NCI-H345 (cell line): Measurements from ENCODE around the gene SHLD1.
"Not testable (repeated sequence)": the region's sequence is repeated elsewhere in the genome, so short reads cannot be mapped to it uniquely, and the experiment has no call there.

ENCODE experiments used
- DNase-seq: peaks from one replicate; lab custom pipeline; 2025; lab: John Stamatoyannopoulos, UW

SHLD1 gene

DNA sequence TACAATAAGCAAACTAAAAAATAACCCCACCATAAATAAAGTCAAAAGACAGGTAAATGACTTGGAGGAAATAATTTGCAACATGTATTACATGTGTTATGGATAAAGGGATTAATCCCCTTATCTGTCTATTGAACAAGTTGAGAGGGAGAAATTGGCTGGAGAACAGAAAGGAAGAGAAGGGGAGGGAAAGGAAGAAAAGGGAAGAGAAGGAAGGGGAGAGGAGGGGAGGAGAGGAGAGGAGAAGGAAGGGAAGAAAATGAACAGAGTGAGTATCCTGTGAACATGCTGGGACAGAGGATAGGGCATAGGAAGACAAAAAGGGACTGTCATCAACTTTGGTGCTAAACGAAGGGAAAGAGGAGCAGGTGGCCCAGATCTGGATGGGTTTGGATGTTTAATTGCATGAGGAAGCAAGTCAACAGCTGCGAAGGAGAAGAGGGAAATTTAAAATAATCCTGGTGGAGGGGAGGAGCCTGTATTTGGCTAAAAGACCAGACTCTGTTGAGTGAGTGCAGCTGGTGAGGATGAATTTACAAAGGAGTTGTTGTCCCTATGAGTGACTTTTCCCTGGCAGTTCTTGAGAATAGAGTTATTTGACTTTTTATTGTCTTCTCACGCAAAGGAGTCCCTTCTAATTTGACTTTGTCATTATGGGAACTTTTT lies 14.2 kb upstream of the SHLD1 start:
- DNase-seq, result no peak

DNA sequence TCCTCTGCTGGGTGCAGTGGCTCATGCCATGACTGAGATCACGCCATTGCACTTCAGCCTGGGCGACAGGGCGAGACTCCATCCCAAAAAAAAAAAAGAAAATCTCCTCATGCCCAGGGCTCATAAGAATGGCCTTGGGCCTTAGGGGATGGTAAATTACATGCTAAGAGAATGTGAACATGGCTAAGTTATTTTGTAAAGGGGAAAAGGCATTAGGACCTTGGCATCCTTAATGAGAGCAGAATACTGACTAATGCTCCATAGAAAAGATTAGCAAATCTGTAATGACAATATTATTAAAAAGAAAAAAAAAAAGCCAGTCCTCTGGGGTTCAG lies 12.6 kb upstream of the SHLD1 start:
- no peak for DNase-seq

DNA sequence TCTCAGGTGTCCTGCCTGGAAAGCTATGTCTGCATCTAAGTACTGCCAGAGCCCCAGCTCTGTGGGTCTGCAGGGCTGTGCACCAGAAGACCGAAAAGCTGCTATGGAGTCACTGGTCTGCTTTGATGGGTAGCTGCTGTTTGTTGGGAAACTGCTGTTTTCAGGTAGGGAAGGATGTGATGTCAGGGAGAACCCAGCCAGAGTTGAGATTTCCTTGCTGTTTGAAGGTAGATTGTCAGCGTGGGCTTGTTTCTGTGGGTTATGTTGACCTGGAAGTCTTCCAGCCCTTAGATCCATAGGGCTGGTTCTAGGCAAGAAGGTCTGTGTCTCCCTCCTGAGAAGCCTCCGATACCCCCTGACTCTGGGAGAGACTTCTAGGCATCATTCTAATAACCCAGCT lies 12.2 kb upstream of the SHLD1 start:
- DNase-seq, result no peak

DNA sequence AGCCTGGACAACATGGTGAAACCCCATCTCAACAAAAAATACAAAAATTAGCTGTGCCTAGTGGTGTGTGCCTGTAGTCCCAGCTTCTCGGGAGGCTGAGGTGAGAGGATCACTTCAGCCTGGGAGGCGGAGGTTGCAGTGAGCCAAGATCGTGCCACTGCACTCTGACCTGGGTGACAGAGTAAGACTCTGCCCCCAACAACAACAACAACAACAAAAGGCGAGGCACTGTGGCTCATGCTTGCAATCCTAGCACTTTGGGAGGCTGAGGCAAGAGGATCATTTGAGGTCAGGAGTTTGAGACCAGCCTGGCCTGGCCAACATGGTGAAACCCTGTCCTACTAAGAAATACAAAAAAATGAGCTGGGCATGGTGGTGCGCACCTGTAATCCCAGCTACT lies 9.6 kb upstream of the SHLD1 start:
- not testable (repeated sequence) for DNase-seq

DNA sequence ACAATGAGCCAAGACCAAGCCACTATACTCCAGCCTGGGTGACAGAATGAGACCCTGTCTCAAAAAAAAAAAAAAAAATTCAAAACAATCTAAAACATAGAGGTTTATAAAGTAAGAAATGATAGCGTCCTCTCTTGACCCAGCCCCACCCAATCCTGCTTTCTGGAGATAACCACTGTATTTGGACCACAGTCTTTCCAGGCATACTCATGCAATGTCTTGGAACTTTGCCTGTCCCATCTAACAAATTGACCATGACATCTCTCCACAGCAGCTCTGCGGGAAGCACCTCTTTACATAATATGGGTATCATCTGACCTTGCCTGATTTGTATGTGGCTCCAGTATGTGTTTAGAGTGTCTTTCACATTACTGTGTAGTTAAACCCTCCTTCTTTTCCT lies 9.1 kb upstream of the SHLD1 start:
- DNase-seq, result peak; percentile 76

DNA sequence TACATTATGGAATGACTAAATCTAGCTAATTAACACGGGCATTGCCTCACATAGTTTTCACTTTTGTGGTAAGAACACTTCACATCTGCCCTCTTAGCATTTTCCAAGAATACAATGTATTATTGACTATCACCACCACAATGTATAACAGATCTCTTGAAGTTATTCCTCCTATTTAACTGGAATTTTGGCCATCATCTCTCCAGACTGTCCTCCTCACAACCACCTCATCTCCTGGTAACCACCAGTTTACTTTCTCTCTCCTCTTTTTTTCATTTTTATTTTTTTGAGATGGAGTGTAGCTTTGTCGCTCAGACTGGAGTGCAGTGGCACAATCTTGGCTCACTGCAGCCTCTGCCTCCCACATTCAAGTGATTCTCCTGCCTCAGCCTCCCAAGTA lies 8.2 kb upstream of the SHLD1 start:
- no peak for DNase-seq

DNA sequence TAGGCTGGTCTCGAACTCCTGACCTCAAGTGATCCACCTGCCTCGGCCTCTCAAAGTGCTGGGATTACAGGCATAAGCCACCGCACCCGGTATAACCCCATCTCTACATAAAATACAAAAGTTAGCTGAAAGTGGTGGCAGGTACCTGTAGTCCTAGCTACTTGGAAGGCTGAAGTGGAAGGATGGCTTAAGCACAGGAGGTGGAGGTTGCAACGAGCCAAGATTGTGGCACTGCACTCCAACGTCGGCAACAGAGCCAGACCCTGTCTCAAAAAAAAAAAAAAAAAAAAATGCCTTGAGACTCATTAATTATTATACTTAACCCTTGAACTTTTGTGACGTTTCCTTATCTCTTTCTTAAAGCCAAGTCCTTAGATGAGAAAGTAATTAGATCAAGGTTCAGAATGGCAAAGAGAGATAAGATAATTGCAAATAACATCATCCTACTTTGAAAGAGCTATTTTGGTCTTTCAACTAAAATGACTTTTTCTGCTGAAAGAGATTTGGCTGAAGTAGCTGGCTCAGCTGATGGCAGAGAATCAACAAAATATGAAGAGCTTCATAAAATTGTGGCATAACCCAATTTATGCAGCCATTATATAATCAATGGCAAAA lies 4.7 kb upstream of the SHLD1 start:
- no peak for DNase-seq

DNA sequence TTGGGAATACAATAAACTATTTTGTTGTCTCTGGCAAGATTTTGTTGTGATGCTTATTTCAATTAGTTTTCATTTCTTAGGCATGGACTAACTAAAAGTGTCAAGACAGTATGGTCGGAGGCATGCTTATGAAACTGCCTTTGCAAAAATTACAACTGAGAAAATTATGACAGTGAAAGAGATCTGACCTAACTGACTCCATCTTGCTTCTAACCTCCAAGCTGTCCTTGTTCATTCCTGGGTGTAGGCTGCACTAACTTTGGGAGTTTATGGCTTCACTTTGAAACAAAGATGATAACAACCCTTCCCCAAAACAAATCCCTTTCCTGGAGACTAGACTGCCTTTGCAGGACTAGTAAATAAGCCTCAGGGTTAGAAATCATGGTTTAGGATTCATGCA lies 4.1 kb upstream of the SHLD1 start:
- no peak for DNase-seq

DNA sequence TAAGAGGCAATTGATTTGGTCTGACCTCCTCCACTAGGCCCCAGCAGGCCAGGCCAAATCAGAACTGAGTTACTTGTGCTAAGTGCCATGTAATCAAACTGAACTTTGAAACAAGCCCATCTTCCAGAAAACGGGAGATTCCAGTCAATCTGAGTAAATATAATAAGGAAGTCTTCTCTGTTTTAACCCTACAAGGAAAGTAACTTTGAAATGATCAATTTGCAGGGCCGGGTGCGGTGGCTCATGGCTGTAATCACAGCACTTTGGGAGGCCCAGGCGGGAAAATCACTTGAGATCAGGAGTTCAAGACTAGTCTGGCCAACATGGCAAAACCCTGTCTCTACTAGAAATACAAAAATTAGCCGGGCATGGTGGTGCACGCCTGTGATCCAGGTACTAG lies 2.0 kb upstream of the SHLD1 start:
- no peak for DNase-seq

DNA sequence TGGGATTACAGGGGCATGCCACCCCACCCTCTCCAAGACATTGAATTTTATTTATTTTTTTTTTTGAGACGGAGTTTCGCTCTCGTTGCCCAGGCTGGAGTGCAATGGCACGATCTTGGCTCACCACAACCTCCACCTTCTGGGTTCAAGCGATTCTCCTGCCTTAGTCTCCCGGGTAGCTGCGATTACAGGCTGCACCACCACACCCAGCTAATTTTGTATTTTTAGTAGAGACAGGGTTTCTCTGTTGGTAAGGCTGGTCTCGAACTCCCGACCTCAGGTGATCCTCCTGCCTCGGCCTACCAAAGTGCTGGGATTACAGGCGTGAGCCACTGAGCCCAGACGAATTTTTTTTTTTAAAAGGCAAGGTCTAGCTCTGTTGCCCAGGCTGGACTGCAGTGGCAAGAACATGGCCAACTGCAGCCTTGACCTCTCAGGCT lies 669 bp upstream of the SHLD1 start:
- not testable (repeated sequence) for DNase-seq

DNA sequence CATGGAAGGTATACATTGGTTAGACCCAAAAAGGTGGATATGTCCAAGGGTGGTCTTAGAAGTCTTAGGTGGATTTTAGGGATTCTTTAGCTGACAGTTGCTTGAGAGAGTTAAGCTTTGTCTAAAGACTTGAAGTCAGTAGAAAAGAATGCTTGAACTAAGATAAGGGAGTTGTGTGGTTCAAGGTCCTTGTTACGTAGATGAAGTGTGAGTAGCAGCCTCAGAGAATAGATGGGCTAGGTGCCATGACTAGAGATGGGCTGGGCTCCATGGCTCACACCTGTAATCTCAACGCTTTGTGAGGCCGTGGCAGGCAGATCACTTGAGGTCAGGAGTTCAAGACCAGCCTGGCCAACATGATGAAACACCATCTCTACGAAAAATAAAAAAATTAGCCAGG lies 1.7 kb downstream of the SHLD1 start:
- no peak for DNase-seq

DNA sequence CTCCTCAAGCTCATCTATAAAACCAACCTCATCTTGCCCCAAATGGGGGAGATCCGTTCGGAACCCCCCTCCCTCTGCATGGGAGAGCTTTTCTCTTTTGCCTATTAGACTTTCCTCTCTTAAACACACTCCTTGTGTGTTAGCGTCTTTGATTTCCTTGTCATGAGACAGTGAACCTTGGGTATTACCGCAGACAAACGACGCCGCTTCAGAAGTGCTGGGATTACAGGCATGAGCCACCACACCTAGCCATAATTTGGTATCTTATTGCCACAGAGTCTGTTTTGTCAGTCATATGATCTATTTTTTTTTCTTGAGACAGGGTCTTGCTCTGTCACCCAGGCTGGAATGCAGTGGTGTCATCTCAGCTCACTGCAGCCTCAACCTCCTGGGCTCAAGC lies 3.6 kb downstream of the SHLD1 start:
- DNase-seq, result no peak

DNA sequence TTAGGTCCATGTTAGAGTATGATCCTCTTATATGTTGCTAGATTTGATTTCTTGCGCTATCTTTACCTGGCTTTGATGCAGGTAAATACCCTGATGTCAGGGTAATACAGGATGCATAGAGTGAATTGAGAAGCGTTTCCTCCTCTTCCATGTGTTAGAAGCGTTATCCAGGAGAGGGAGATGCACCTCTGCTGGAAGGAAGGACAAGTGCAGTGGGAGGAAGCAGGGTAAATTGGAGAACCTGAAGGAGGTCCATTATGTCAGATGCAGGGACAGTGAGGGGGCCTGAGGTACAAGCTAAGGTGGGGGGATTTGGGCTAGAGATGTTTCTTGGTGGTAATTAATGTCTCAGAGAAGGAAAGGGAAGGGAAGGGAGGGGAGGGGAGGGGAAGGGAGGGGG lies 7.7 kb downstream of the SHLD1 start:
- no peak for DNase-seq

DNA sequence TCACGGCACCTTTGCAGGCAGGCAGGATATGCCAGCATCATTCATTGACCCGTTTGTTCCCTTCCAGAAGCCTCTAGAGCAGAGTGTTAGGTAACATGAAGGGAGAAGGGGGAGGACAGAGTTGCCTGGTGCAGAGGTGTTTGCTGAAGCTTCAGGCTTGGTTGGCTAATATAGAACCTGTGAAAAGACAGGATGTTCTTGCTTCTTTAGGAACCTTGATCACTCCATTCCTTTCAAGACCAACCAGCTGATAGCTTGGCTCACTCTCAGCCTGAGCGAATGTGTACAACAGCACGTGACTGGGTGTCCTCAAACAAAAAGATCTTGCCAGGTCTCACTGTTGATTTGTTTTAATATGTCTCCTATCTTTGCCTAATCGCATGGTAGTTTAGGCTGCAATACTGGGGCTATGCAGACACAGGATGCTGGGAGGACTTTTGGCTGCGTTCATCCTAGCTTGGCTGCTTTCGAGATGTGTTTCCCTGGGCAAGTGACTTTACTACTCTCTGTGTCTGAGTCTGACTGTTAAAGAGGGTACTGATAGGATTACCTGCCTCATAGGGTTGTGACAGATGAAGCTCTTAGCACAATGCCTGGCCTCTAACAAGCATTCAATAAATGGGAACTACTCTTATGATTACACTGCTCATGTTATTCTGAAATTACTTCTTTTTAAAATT lies 16.0 kb downstream of the SHLD1 start:
- no peak for DNase-seq

DNA sequence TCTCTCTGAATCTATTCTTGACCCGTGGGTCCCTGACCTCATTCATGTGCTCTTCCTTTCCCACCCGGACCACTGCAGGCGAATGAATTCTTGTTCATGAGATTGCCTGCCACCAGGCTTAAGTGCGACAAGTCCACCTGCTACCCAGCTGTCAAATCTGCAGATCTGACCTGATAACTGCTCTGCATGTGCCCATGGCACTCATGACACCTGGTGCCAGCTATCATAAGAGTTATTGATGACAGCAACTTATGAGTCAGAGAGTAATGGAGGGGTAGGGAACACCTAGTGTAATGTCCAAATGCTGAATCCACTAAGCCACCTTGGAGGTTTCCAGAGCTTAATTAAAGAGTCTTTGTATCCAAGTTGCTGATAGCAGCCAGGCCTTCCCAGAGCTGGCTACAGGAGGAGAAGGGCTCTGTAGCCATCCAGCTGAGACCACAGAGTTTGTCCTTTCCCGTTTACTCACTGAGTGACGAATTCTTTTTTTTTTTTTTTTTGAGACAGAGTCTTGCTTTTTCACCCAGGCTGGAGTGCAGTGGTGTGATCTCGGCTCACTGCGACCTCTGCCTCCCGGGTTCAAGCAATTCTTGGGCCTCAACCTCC lies 17.4 kb downstream of the SHLD1 start:
- DNase-seq, result no peak

DNA sequence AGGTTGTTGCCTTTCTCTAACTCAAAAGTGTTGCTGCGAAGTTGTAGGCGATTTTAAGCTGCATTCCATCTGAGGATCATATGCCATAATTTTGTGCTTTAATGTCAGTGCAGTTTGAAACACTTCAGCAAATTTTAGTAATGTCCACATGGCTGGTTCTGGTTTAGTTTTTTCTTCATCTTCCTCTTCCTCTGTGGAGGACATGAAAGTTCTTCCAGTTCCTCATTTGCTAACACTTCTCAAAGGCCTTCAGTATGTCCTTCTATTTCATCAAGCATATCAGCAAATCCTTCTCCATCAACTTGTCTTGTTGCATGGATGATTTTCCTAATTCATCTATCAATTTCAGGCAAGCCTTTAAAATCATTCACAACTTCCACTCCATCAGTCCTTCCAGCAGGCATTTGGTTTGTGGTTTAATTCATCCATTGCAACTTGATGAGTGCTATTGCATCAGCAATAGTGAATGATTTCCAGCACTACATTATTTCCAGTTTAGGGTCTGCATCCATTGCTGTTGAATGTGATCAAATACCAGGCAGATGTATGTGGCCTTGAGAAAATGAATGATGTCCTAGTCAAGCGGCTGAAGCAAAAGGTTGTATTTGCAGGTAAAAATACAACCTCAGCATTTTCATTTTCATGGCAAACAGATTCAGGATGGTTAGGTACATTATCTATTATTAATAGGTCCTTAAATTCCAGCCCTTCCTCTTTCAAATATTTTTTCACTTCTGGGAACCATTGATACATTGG lies 20.2 kb downstream of the SHLD1 start:
- DNase-seq, result no peak

DNA sequence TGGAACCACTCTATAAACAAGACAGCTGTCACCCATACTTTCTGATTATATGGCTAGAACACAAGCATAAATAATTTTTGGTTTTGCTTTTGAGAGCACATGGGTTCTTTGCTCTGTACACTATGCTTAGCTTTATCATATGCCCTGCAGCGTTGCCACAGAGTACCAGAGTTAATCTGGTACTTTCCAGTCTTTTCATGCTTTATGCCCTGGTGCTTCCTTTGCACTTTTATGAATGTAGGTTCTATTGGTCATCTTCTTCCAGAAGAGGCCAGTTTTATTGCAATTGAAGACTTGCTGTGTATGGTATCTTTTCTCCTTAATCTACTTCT lies 20.8 kb downstream of the SHLD1 start:
- DNase-seq, result no peak

DNA sequence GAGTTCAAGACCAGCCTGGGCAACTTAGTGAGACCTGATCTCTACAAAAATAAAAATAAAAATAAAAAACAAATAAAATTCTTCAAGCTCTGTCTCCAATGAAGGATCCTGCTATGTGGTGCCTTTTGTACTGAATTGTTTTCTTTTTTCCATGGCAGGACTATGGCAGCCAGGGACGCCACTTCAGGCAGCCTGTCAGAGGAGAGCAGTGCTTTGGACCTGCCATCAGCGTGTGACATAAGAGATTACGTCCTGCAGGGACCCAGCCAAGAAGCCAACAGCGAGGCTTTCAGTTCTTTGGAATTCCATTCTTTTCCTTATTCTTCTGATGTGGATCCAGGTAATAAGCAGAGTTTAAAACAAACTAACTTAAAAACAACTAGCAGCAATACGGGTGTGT lies 22.5 kb downstream of the SHLD1 start:
- DNase-seq, result no peak

DNA sequence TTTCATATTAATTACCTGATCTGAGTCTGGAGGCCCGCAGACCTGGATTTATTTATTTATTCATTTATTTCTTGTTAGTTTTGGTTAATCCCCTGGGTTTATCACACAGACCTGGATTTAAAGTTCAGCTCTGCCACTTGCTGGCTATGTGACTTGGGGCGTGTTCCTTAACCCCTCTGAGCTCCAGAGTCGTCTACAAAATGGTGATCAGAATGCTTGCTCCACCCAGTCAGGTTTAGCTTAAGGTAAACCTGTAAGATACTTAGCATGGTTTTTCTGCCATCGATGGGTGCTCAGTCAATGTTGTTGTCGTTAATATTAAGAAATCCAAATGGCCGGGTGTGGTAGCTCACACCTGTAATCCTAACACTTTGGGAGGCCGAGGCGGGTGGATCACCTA lies 23.4 kb downstream of the SHLD1 start:
- DNase-seq, result no peak

DNA sequence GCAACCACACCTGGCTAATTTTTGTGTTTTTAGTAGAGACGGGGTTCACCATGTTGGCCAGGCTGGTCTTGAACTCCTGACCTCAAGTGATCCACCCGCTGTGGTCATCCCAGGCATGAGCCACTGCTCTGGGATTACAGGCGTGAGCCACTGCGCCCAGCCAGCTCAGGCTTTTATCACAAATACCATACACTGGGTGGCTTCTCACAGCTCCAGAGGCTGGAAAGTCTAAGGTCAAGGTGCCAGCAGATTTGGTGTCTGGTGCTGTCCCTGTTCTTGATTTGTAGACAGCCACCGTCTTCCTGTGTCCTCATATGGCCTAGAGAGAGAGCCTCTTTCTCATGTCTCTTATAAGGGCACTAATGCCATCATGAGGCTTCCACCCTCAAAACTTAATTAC lies 25.9 kb downstream of the SHLD1 start:
- no peak for DNase-seq

DNA sequence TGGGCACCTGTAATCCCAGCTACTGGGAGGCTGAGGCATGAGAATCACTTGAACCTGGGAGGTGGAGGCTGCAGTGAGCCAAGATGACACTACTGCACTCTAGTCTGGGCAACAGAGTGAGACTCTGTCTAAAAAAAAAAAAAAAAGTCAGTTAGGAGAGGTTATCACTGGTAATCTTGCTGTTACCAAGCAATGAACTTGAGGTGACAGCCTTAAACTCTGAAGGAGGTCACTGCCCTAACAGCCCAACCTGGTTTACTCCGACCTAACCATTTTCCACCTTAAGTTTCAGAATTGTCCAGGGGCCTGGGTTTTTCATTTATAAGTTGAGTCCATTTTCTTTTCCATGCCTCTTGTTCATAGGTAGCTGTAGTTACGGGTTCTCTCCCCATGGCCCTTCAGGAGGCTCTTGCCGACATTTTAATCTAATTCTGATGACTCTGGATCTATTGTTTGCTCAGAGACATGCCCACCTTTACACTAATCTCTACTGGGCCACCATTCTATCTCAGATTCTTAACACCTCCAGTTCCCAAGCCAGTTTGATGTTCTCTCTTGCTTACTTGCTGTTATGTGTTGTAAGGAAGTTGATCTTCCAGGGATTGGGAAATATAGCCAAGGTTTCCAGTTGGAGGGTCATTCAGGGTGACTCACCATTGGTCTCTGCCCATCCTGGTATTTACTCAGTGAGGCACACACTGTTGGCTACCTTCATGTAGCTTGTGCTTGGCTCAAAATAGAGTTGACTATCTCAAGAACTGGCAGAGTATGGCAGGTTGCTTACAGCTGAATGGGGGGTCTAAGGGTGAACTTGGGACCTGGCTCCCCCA lies 29.1 kb downstream of the SHLD1 start:
- no peak for DNase-seq

DNA sequence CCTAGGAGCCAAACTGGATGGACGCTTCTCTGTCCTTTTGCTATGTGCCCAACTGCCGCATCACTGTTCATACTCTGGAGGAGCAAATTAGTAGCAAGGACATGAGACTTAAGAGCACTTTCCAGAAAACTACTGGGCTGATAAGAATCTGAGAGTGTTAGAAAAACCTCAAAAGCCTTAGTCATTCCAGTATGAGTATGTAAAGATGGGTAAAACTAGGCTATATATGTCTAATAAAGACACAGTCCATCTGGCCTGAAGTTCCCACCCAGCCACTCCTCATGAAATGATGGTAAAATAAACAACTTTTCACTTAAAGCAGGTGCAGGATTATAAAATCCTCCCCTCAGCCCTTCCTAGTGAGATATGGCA lies 30.6 kb downstream of the SHLD1 start:
- DNase-seq, result no peak
